HG03520 (cell line): ENCODE measurements around the gene NAPA.

Source experiments
- ATAC-seq: cut with Tn5 transposase; IDR thresholded peaks from one replicate; pipeline ENCODE4 v1.9.1; 2021; ENCODE audit warnings: mild to moderate bottlenecking, moderate library complexity; ENCODE audit not compliant: unreplicated experiment

The NAPA gene

GRCh38 chr19:47503130-47503825 is 11.6 kb downstream of the NAPA start:
- ATAC-seq, result no peak

- ATAC-seq, result no peak
Measured at GRCh38 chr19:47499863-47500830, 14.7 kb downstream of the NAPA start.

GRCh38 chr19:47499371-47499770 is 15.5 kb downstream of the NAPA start:
- no peak for ATAC-seq

- ATAC-seq, result no peak
Measured at GRCh38 chr19:47498561-47498960, 16.3 kb downstream of the NAPA start.

GRCh38 chr19:47497821-47498520 is 16.9 kb downstream of the NAPA start:
- no peak for ATAC-seq

GRCh38 chr19:47497050-47497766 is 17.7 kb downstream of the NAPA start:
- no peak for ATAC-seq

GRCh38 chr19:47495478-47496372 is 19.1 kb downstream of the NAPA start:
- ATAC-seq, result no peak

- no peak for ATAC-seq
Measured at GRCh38 chr19:47494729-47495128, 20.1 kb downstream of the NAPA start.

- no peak for ATAC-seq
Measured at GRCh38 chr19:47494211-47494547, 20.7 kb downstream of the NAPA start.

- ATAC-seq, result no peak
Measured at GRCh38 chr19:47493378-47494210, 21.3 kb downstream of the NAPA start.

- ATAC-seq, result no peak
Measured at GRCh38 chr19:47492571-47493377, 22.1 kb downstream of the NAPA start.

- ATAC-seq, result no peak
Measured at GRCh38 chr19:47492137-47492533, 22.7 kb downstream of the NAPA start.

- no peak for ATAC-seq
Measured at GRCh38 chr19:47491358-47492136, 23.3 kb downstream of the NAPA start.

- ATAC-seq, result no peak
Measured at GRCh38 chr19:47490847-47491246, 24.0 kb downstream of the NAPA start.

GRCh38 chr19:47490031-47490430 is 24.8 kb downstream of the NAPA start:
- no peak for ATAC-seq

GRCh38 chr19:47489072-47489914 is 25.6 kb downstream of the NAPA start:
- ATAC-seq, result no peak
